Natural killer cell (primary cell): ENCODE data around the gene AUTS2. TPM values are rescaled to one million over a fixed set of nuclear protein-coding genes. Genes with fewer than 3 reads are reported as not detected.

Experiments used
- ATAC-seq, 3 donors: fragments of 150-1000 bp in 2 of 3; fragments of 200-7000 bp in 1 of 3; cut with Tn5 transposase; 1 replicate in 1 of 3; 2 replicates in 2 of 3; pipeline ENCODE4 v1.10.0; 2021; ENCODE audit warnings: mild to moderate bottlenecking in 2 of 3, moderate library complexity in 2 of 3
- DNase-seq, 2 donors: peaks; one replicate each; pipeline versions ENCODE4 v3.0.0 to v3.0.0-alpha.2; 2013 to 2021; ENCODE audit warnings: mixed read lengths in 1 of 2
- H3K27ac ChIP-seq: one replicate; pipeline ENCODE4 v1.5.1; 2013; ENCODE audit warnings: mild to moderate bottlenecking, low read length
- H3K27me3 ChIP-seq: one replicate; pipeline ENCODE4 v1.6.1; 2013; ENCODE audit warnings: low read length; ENCODE audit not compliant: control insufficient read depth, insufficient read depth
- H3K36me3 ChIP-seq: one replicate; pipeline ENCODE4 v1.6.1; 2013; ENCODE audit warnings: low read length; ENCODE audit not compliant: control insufficient read depth, insufficient read depth
- H3K4me1 ChIP-seq: one replicate; pipeline ENCODE4 v1.6.1; 2013; ENCODE audit warnings: low read length; ENCODE audit not compliant: control insufficient read depth, insufficient read depth
- H3K4me3 ChIP-seq: one replicate; pipeline ENCODE4 v1.5.1; 2013; ENCODE audit warnings: low read length
- H3K9me3 ChIP-seq: one replicate; pipeline ENCODE4 v1.6.1; 2013; ENCODE audit warnings: low read length; ENCODE audit not compliant: control insufficient read depth, insufficient read depth
- H3K27ac Mint-ChIP-seq, 2 donors: one replicate each; pipeline ENCODE4 v1.8.0; 2022; ENCODE audit warnings: mild to moderate bottlenecking in 2 of 2, mixed read lengths in 2 of 2, moderate library complexity in 1 of 2
- H3K27me3 Mint-ChIP-seq, 2 donors: one replicate each; pipeline ENCODE4 v1.8.0; 2022; ENCODE audit warnings: low read depth in 2 of 2, mixed read lengths in 2 of 2
- H3K36me3 Mint-ChIP-seq: one replicate; pipeline ENCODE4 v1.8.0; 2022; ENCODE audit warnings: mixed read lengths
- H3K4me1 Mint-ChIP-seq, 2 donors: one replicate each; pipeline ENCODE4 v1.8.0; 2022; ENCODE audit warnings: mixed read lengths in 2 of 2
- H3K4me3 Mint-ChIP-seq: one replicate; pipeline ENCODE4 v1.8.0; 2022; ENCODE audit warnings: mild to moderate bottlenecking, moderate library complexity, mixed read lengths
- H3K9me3 Mint-ChIP-seq, 2 donors: one replicate each; pipeline ENCODE4 v1.8.0; 2022; ENCODE audit warnings: mixed read lengths in 2 of 2
- CTCF ChIP-seq: fragments of 200-600 bp; IDR thresholded peaks from one replicate; pipeline ENCODE4 v1.8.0; 2022; ENCODE audit warnings: antibody characterized with exemption
- WGBS: methylation state at CpG from one replicate; pipeline ENCODE4 v1.1.7; 2013; ENCODE audit warnings: missing lambda C conversion rate; ENCODE audit not compliant: insufficient coverage; 5-methylcytosine and 5-hydroxymethylcytosine counted together
- intact Hi-C: fragments of 100-400 bp; cut with micrococcal nuclease; formaldehyde crosslinking; loops from one replicate; pipeline ENCODE4 v1.14.2; 2022
- total RNA-seq, 4 donors: library from RNA; stranded (reverse); fragments of 120-200 nt in 1 of 4; gene quantifications; one replicate each; pipeline versions ENCODE4 v1.2.3 to v1.2.4, GENCODE V29; 2013 to 2022

AUTS2 gene
- total RNA-seq, 3 donors from 2014 or later (not counting 1 experiment from before 2014, with no cell fraction given): 147 to 197 (median 155) TPM

- H3K36me3 Mint-ChIP-seq: peaks cover 20% of the 10 kb centered on the region
- peaks cover 11 to 20% of the 10 kb centered on the region in 2 donors for H3K4me1 Mint-ChIP-seq
- Histone ChIP-seq H3K27me3 (no peaks in the 10 kb centered on the region), H3K4me1 (no peaks in the 10 kb centered on the region), H3K9me3 (no peaks in the 10 kb centered on the region), H3K27ac (no peak overlapping the region), H3K4me3 (no peak overlapping the region), H3K36me3 (peaks cover 71% of the 10 kb centered on the region)
- DNase-seq: peak in 1 of 2 donors; percentile 53
- H3K27ac Mint-ChIP-seq: peak overlapping the region; percentile 17 to 77
- TF ChIP-seq CTCF: no peak
- WGBS: 65% methylated on average over 4 of the region's 4 CpGs
- H3K27me3 Mint-ChIP-seq: no peaks in the 10 kb centered on the region
- no peak overlapping the region for H3K4me3 Mint-ChIP-seq
- H3K9me3 Mint-ChIP-seq: no peaks in the 10 kb centered on the region
- ATAC-seq: no peak
- intact Hi-C loops: no loop called here
Observed at GRCh38 chr7:70775570-70776156, 1177.4 kb downstream of the AUTS2 start.

GRCh38 chr7:70776627-70777101 is 1178.4 kb downstream of the AUTS2 start:
- Mint-ChIP-seq H3K36me3 (peaks cover 20% of the 10 kb centered on the region), H3K27me3 (no peaks in the 10 kb centered on the region), H3K4me3 (no peak overlapping the region), H3K9me3 (no peaks in the 10 kb centered on the region), H3K27ac (peak overlapping the region; percentile 52 to 77), H3K4me1 (peaks cover 11 to 20% of the 10 kb centered on the region in 2 donors)
- intact Hi-C loops: no loop called here
- 47% methylated on average over 7 of the region's 7 CpGs for WGBS
- Histone ChIP-seq H3K27ac (no peak overlapping the region), H3K4me3 (no peak overlapping the region), H3K9me3 (no peaks in the 10 kb centered on the region), H3K4me1 (no peaks in the 10 kb centered on the region), H3K27me3 (no peaks in the 10 kb centered on the region), H3K36me3 (peaks cover 71% of the 10 kb centered on the region)
- ATAC-seq (no peak), DNase-seq (peak in 1 of 2 donors; percentile 52)
- no peak for TF ChIP-seq CTCF

GRCh38 chr7:70777251-70777650 is 1179.0 kb downstream of the AUTS2 start:
- Histone ChIP-seq H3K4me1 (no peaks in the 10 kb centered on the region), H3K27me3 (no peaks in the 10 kb centered on the region), H3K9me3 (no peaks in the 10 kb centered on the region), H3K36me3 (peaks cover 70% of the 10 kb centered on the region), H3K27ac (no peak overlapping the region), H3K4me3 (no peak overlapping the region)
- Mint-ChIP-seq H3K27me3 (no peaks in the 10 kb centered on the region), H3K4me1 (peaks cover 14 to 20% of the 10 kb centered on the region in 2 donors), H3K36me3 (peaks cover 20% of the 10 kb centered on the region), H3K27ac (peak overlapping the region; percentile 52 to 77), H3K9me3 (no peaks in the 10 kb centered on the region), H3K4me3 (no peak overlapping the region)
- TF ChIP-seq CTCF: no peak
- intact Hi-C loops: no loop called here
- DNase-seq (no peak), ATAC-seq (no peak)

GRCh38 chr7:70778585-70778984 is 1180.3 kb downstream of the AUTS2 start:
- peaks cover 17 to 20% of the 10 kb centered on the region in 2 donors for H3K4me1 Mint-ChIP-seq
- Histone ChIP-seq H3K4me1 (no peaks in the 10 kb centered on the region), H3K36me3 (peaks cover 63% of the 10 kb centered on the region), H3K27ac (no peak overlapping the region), H3K4me3 (no peak overlapping the region), H3K9me3 (no peaks in the 10 kb centered on the region), H3K27me3 (no peaks in the 10 kb centered on the region)
- H3K27ac Mint-ChIP-seq: peak overlapping the region; percentile 52 to 77
- no peak for TF ChIP-seq CTCF
- WGBS: no CpG with 5 or more reads among the region's 3 CpGs
- H3K36me3 Mint-ChIP-seq: peaks cover 20% of the 10 kb centered on the region
- intact Hi-C loops: no loop called here
- ATAC-seq: no peak
- DNase-seq: peak in 1 of 2 donors; percentile 56
- no peaks in the 10 kb centered on the region for H3K27me3 Mint-ChIP-seq
- H3K4me3 Mint-ChIP-seq: no peak overlapping the region
- H3K9me3 Mint-ChIP-seq: no peaks in the 10 kb centered on the region
